RWPE2 (cell line): ENCODE data around the gene CEP85L.

ENCODE experiments used
- ATAC-seq: fragments of 200-7000 bp; cut with Tn5 transposase; 3 replicates; pipeline ENCODE4 v1.9.1; 2021; ENCODE audit warnings: low read depth
- DNase-seq: peaks from one replicate; pipeline ENCODE4 v3.0.0-alpha.2; 2020; ENCODE audit warnings: low spot score
- H3K27ac ChIP-seq: fragments of 450-650 bp; 2 replicates; pipeline ENCODE4 v1.5.1; 2017; ENCODE audit warnings: mild to moderate bottlenecking; ENCODE audit not compliant: poor library complexity, severe bottlenecking
- H3K27me3 ChIP-seq: fragments of 250-450 bp; sonication (Bioruptor Pico); 2 replicates; pipeline ENCODE4 v1.5.1; 2021; ENCODE audit warnings: mild to moderate bottlenecking, moderate library complexity; ENCODE audit not compliant: insufficient read depth, poor library complexity, severe bottlenecking
- H3K36me3 ChIP-seq: fragments of 250-450 bp; sonication (Bioruptor Pico); 2 replicates; pipeline ENCODE4 v1.5.1; 2020; ENCODE audit warnings: low read depth, mild to moderate bottlenecking, moderate library complexity
- H3K4me1 ChIP-seq: fragments of 250-450 bp; sonication (Bioruptor Pico); 2 replicates; pipeline ENCODE4 v1.5.1; 2021; ENCODE audit warnings: mild to moderate bottlenecking, moderate library complexity; ENCODE audit not compliant: insufficient read depth, poor library complexity, severe bottlenecking
- H3K4me3 ChIP-seq: fragments of 250-450 bp; sonication (Bioruptor Pico); 2 replicates; pipeline ENCODE4 v1.5.1; 2021; ENCODE audit warnings: mild to moderate bottlenecking, moderate library complexity; ENCODE audit not compliant: severe bottlenecking
- H3K9me3 ChIP-seq: fragments of 250-450 bp; sonication (Bioruptor Pico); 2 replicates; pipeline ENCODE4 v1.5.1; 2021; ENCODE audit warnings: mild to moderate bottlenecking, moderate library complexity; ENCODE audit not compliant: severe bottlenecking
- TF ChIP-seq, protein P1 (sequence below): fragments of 450-650 bp; IDR thresholded peaks from one replicate; pipeline ENCODE4 v1.5.1; 2017; ENCODE audit warnings: mild to moderate bottlenecking, moderate library complexity; ENCODE audit not compliant: poor library complexity, severe bottlenecking

Gene CEP85L

DNA sequence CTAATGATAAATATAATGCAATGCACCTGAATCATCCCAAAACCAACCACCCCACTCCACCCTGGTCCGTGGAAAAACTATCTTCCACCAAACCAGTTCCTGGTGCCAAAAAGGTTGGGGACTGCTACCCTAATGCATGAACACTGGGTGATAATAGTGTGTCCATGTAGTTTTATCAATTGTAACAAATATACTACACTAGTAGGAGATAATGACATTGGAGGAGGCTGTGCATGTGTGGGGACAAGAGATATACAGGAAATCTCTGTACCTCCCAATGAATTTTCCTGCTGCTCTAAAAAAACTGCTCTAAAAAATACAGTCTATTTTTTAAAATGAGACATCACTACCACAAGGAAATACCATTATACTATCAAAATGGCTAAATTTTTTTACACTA lies 20.5 kb downstream of the CEP85L start:
- Histone ChIP-seq H3K27ac (no peak overlapping the region), H3K27me3 (no peaks in the 10 kb centered on the region), H3K9me3 (no peaks in the 10 kb centered on the region), H3K36me3 (no peaks in the 10 kb centered on the region), H3K4me1 (no peaks in the 10 kb centered on the region), H3K4me3 (no peak overlapping the region)
- no peak for ATAC-seq
- TF ChIP-seq, protein P1, sequence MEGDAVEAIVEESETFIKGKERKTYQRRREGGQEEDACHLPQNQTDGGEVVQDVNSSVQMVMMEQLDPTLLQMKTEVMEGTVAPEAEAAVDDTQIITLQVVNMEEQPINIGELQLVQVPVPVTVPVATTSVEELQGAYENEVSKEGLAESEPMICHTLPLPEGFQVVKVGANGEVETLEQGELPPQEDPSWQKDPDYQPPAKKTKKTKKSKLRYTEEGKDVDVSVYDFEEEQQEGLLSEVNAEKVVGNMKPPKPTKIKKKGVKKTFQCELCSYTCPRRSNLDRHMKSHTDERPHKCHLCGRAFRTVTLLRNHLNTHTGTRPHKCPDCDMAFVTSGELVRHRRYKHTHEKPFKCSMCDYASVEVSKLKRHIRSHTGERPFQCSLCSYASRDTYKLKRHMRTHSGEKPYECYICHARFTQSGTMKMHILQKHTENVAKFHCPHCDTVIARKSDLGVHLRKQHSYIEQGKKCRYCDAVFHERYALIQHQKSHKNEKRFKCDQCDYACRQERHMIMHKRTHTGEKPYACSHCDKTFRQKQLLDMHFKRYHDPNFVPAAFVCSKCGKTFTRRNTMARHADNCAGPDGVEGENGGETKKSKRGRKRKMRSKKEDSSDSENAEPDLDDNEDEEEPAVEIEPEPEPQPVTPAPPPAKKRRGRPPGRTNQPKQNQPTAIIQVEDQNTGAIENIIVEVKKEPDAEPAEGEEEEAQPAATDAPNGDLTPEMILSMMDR, result no peak
- no peak for DNase-seq

DNA sequence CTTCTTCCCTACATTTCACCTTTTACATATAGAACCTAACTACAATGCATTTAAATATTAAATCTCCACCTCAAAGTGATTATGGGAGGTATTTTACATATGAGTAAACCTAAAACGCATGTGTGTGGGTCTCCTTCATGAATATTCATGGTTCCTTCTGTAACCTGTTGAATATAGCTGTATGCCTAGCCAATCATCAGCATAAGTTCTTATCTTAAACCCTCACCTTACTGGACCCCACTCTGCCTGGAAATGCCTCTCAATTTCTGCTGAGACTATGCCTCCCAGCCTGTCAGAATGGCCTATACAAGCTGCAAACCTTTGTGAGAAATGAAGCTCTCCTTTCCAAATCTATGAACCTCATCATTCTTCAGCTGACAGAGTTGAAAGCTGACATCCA lies 21.3 kb downstream of the CEP85L start:
- H3K4me3 ChIP-seq, result no peak overlapping the region
- no peaks in the 10 kb centered on the region for H3K9me3 ChIP-seq

DNA sequence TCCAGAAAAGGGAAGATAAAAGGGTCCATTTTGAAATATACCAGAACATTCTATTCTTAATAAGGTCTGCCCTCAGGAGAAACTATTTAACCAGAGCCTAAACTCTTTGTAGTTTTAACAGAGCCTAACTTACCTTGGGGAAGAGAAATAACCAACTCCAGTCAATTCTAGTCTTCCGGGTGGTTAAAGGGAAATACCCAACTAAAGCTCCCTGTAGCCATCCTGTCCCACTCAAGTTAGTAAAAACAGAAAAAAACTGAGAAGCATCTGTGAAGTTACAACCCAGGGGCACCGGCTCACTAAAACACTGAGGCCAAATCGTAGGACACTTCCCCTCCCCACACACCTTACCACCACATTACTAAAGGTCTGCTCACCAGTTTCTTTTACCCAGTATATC lies 23.7 kb downstream of the CEP85L start:
- Histone ChIP-seq H3K9me3 (no peaks in the 10 kb centered on the region), H3K27ac (no peak overlapping the region), H3K4me1 (no peaks in the 10 kb centered on the region), H3K36me3 (no peaks in the 10 kb centered on the region), H3K27me3 (no peaks in the 10 kb centered on the region), H3K4me3 (no peak overlapping the region)
- ATAC-seq (no peak), DNase-seq (no peak)
- TF ChIP-seq, protein P1, result no peak

More for the DNA sequence above, 21.3 kb downstream of the CEP85L start:
- Histone ChIP-seq H3K27ac (no peak overlapping the region), H3K4me1 (no peaks in the 10 kb centered on the region), H3K27me3 (no peaks in the 10 kb centered on the region), H3K36me3 (no peaks in the 10 kb centered on the region)
- no peak for DNase-seq
- ATAC-seq, result no peak
- TF ChIP-seq, protein P1, result no peak

DNA sequence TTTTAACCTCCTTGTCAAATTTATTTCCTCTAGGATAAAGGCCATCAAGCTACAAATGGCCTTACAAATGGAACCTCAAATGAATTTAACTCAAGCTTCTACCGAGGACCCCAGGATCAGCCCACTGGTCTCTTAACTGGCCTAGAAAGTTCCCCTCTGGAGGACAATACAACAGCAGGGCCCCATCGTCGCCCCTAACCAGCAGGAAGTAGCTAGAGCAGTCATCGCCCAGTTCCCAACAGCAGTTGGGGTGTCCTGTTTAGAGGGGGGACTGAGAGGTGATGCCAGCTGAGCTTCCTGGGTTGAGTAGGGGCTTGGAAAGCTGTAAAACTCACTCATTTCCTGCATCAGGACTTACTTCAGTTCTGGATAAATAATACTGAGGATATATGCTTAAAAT lies 25.6 kb downstream of the CEP85L start:
- Histone ChIP-seq H3K36me3 (no peaks in the 10 kb centered on the region), H3K27ac (no peak overlapping the region), H3K4me1 (no peaks in the 10 kb centered on the region), H3K9me3 (no peaks in the 10 kb centered on the region), H3K4me3 (no peak overlapping the region), H3K27me3 (no peaks in the 10 kb centered on the region)
- no peak for DNase-seq
- ATAC-seq, result no peak
- TF ChIP-seq, protein P1, result no peak

DNA sequence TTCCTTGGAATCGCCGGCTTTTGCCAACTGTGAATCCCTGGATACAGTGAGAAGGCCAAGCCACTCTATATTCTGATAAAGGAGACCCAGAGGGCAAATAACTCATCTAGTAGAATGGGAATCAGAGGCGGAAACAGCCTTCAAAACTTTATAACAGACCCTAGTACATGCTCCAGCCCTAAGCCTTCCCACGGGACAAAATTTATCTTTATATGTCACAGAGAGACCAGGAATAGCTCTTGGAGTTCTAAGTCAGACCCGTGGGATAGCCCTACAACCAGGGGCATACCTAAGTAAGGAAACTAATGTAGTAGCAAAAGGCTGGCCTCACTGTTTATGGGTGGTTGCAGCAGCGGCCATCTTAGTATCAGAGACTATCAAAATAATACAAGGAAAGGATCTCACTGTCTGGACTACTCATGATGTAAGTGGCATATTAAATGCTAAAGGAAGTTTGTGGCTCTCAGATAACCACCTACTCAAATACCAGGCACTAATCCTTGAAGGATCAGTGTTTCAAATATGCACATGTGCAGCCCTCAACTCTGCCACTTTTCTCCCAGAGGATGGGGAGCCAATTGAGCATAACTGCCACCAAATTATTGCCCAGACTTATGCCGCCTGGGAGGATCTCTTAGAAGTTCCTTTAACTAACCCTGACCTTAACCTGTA lies 29.5 kb downstream of the CEP85L start:
- Histone ChIP-seq H3K36me3 (no peaks in the 10 kb centered on the region), H3K27me3 (no peaks in the 10 kb centered on the region), H3K4me1 (no peaks in the 10 kb centered on the region), H3K9me3 (no peaks in the 10 kb centered on the region), H3K4me3 (no peak overlapping the region), H3K27ac (no peak overlapping the region)
- TF ChIP-seq, protein P1, result no peak
- no peak for ATAC-seq
- DNase-seq, result no peak
